SU-DHL-6 (cell line): ENCODE measurements around the gene ITGA7.

Experiments
- H2AFZ ChIP-seq: fragments of 200-600 bp; sonication (generic); 2 replicates; pipeline ENCODE4 v1.6.1; 2014; ENCODE audit warnings: low read depth, mild to moderate bottlenecking, moderate library complexity, mixed read lengths, antibody characterized with exemption, low read length; ENCODE audit not compliant: severe bottlenecking
- H3F3A ChIP-seq: fragments of 200-600 bp; shearing (Covaris generic); 2 replicates; pipeline ENCODE4 v1.6.0; 2016; ENCODE audit warnings: antibody characterized with exemption, mild to moderate bottlenecking; ENCODE audit not compliant: insufficient read depth
- H3K27ac ChIP-seq: fragments of 200-600 bp; sonication (generic); 2 replicates; pipeline ENCODE4 v1.5.1; 2016; ENCODE audit warnings: low read depth, mild to moderate bottlenecking, low read length, moderate library complexity, mixed read lengths
- H3K27me3 ChIP-seq: fragments of 200-600 bp; sonication (generic), shearing (Covaris generic); 2 replicates; pipeline ENCODE4 v1.6.0; 2014; ENCODE audit warnings: mild to moderate bottlenecking, low read length
- H3K36me3 ChIP-seq: fragments of 200-600 bp; sonication (generic); 2 replicates; pipeline ENCODE4 v1.6.1; 2014; ENCODE audit warnings: mild to moderate bottlenecking, low read length, mixed read lengths
- H3K4me2 ChIP-seq: fragments of 300-600, 200-600 bp; shearing (Covaris generic), sonication (generic); 2 replicates; pipeline ENCODE4 v1.6.0; 2014; ENCODE audit warnings: low read length, low read depth, mild to moderate bottlenecking; ENCODE audit not compliant: poor library complexity, severe bottlenecking
- H3K4me3 ChIP-seq: fragments of 200-600 bp; sonication (generic); 2 replicates; pipeline ENCODE4 v1.5.1; 2014; ENCODE audit warnings: antibody characterized with exemption, low read length, mild to moderate bottlenecking, mixed read lengths; ENCODE audit not compliant: insufficient read depth, poor library complexity, severe bottlenecking
- H3K79me2 ChIP-seq: fragments of 200-600 bp; sonication (generic); 2 replicates; pipeline ENCODE4 v1.6.1; 2014; ENCODE audit warnings: mild to moderate bottlenecking, low read length, moderate library complexity; ENCODE audit not compliant: insufficient read depth
- H3K9ac ChIP-seq: fragments of 200-600 bp; sonication (generic); 2 replicates; pipeline ENCODE4 v1.7.0; 2014; ENCODE audit warnings: mild to moderate bottlenecking, low read length
- H3K9me2 ChIP-seq: fragments of 200-600 bp; sonication (generic); replicated peaks from 2 replicates; pipeline ENCODE4 v1.6.1; 2014; ENCODE audit warnings: low read length; ENCODE audit not compliant: insufficient read depth
- H3K9me3 ChIP-seq: fragments of 200-600 bp; sonication (generic); 2 replicates; pipeline ENCODE4 v1.6.1; 2014; ENCODE audit warnings: low read length, mixed read lengths; ENCODE audit not compliant: insufficient read depth
- H4K20me1 ChIP-seq: fragments of 200-600 bp; sonication (generic); 2 replicates; pipeline ENCODE4 v1.6.1; 2014; ENCODE audit warnings: low read depth, mild to moderate bottlenecking, antibody characterized with exemption, low read length, moderate library complexity, mixed read lengths
- EZH2phosphoT487 ChIP-seq: fragments of 200-600 bp; sonication (generic), shearing (Covaris generic); conservative IDR thresholded peaks from 2 replicates; pipeline ENCODE4 v1.6.1; 2018; ENCODE audit warnings: mild to moderate bottlenecking, antibody characterized with exemption, low read length, moderate library complexity, mixed read lengths
- TF ChIP-seq, protein P1 (sequence below): fragments of 200-600 bp; sonication (generic); IDR thresholded peaks from one replicate; pipeline ENCODE4 v1.5.1; 2017; ENCODE audit warnings: antibody characterized with exemption, mild to moderate bottlenecking, low read length, moderate library complexity; ENCODE audit not compliant: insufficient read depth, poor library complexity, severe bottlenecking

The ITGA7 gene

DNA sequence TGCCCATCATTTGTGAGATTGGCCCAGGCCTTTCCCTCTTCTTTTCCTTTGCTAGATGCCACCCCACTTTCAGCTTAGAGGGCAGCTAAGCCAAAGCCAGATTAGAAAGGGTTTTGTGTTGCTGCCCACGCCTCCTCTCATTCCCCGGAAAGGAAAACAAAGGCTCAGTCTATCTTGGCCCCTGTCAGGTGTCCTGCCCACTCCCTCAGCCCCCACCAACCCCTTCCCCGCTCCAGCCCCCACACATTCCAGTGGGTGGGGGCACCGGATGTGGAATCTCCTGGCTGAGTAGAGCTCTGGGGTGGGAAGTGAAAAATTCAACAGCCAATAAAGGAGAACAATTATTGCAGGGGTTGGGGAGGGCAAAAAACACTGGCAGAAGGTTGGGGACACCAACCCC is 10.3 kb upstream of the ITGA7 start:
- H3K27ac ChIP-seq: 0 out of 2 replicates have a peak overlapping the region, but pooled peaks have one; percentile 85

DNA sequence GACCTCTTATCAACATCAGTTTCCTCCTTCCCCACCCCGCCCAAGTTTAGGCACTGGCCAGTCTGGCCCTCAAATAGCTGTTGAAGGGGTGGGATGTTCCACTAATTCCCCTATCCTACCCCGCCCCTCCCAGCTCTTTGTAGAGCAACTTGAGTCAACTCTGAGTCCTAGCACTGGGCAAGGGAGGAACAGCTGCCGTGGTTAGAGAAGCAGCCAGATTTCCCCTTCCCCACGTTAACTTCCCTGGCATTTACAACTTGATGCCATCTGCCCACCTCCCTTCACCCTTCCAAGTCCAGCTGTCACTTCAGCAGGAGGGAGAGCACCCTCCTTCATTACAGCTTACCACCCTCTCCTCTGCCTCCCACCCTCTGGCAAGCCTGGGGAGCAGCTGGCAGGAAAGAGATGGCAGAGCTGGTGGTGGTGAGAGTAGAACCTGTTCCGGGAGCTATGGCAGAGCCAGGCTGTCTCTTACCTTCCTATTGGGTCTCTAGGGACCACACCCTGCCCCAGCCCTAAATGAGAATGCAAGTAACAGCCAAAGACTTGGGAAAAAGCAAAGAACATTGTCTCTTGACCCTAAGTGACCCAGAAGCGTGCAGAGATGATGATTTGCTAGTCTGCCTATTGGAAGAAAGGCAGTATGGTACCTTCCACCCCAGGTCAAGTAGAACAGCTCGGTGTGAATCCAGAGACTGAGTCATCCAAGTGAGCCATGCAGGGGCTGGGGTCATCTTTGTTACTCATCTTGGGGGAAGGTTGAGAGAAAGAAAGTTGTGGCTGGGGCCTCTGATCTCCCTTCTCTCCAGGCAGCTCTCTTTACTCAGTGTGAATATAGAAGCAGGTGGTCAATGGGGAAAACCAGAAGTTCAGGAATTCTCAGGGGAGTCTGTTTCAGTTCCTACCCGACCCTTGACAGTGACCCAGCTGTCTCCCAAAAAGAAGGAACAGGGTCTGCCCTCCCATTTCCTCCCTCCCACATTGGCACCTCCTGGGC is 9.6 kb upstream of the ITGA7 start:
- Histone ChIP-seq H3K27ac (peak overlapping the region; percentile 85), H3K79me2 (no peaks in the 10 kb centered on the region), H3K4me2 (peak overlapping the region; percentile 74), H3K9ac (peak overlapping the region; percentile 73), H3K9me2 (no peaks in the 10 kb centered on the region), H2AFZ (no peak overlapping the region), H3K27me3 (no peaks in the 10 kb centered on the region), H4K20me1 (no peaks in the 10 kb centered on the region), H3K9me3 (no peaks in the 10 kb centered on the region), H3F3A (no peaks in the 10 kb centered on the region), H3K4me3 (peak overlapping the region; percentile 86), H3K36me3 (no peaks in the 10 kb centered on the region)
- TF ChIP-seq, protein P1, sequence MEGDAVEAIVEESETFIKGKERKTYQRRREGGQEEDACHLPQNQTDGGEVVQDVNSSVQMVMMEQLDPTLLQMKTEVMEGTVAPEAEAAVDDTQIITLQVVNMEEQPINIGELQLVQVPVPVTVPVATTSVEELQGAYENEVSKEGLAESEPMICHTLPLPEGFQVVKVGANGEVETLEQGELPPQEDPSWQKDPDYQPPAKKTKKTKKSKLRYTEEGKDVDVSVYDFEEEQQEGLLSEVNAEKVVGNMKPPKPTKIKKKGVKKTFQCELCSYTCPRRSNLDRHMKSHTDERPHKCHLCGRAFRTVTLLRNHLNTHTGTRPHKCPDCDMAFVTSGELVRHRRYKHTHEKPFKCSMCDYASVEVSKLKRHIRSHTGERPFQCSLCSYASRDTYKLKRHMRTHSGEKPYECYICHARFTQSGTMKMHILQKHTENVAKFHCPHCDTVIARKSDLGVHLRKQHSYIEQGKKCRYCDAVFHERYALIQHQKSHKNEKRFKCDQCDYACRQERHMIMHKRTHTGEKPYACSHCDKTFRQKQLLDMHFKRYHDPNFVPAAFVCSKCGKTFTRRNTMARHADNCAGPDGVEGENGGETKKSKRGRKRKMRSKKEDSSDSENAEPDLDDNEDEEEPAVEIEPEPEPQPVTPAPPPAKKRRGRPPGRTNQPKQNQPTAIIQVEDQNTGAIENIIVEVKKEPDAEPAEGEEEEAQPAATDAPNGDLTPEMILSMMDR: no peak
- no peak for TF ChIP-seq EZH2phosphoT487

More for the DNA sequence above, 10.3 kb upstream of the ITGA7 start:
- Histone ChIP-seq H3K9ac (no peak overlapping the region), H3K9me3 (no peaks in the 10 kb centered on the region), H3F3A (no peaks in the 10 kb centered on the region), H2AFZ (no peak overlapping the region), H3K79me2 (no peaks in the 10 kb centered on the region), H3K27me3 (no peaks in the 10 kb centered on the region), H3K4me3 (no peak overlapping the region), H3K36me3 (no peaks in the 10 kb centered on the region), H3K9me2 (no peaks in the 10 kb centered on the region), H4K20me1 (no peaks in the 10 kb centered on the region), H3K4me2 (peak overlapping the region; percentile 74)
- no peak for TF ChIP-seq EZH2phosphoT487
- TF ChIP-seq, protein P1: no peak

DNA sequence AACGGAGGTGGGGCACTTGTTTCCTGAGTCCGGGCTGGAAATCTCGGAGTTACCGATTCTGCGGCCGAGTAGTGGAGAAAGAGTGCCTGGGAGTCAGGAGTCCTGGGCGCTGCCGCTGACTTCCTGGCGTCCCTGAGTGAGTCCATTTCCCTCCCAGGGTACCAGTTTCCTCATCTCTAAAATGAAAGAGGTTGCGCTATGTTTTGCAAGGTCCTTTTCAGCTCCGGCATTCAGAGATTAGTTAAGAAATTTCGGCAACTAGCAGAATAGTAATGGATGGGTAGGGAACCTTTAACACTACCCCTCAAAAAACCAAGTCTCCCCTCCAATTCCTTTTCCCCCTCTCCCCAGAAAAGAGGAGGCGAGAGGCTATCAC is 8.9 kb upstream of the ITGA7 start:
- peak overlapping the region; percentile 88 for H2AFZ ChIP-seq
- TF ChIP-seq, protein P1: no peak
- TF ChIP-seq EZH2phosphoT487: no peak
- H3K27ac ChIP-seq: peak overlapping the region; percentile 85
- no peaks in the 10 kb centered on the region for H3F3A ChIP-seq
- H3K79me2 ChIP-seq: no peaks in the 10 kb centered on the region
- H3K9me2 ChIP-seq: no peaks in the 10 kb centered on the region
- peak overlapping the region; percentile 73 for H3K9ac ChIP-seq
- H3K4me3 ChIP-seq: peak overlapping the region; percentile 86
- no peaks in the 10 kb centered on the region for H3K36me3 ChIP-seq
- no peaks in the 10 kb centered on the region for H3K9me3 ChIP-seq
- H4K20me1 ChIP-seq: no peaks in the 10 kb centered on the region
- H3K4me2 ChIP-seq: peak overlapping the region; percentile 74
- no peaks in the 10 kb centered on the region for H3K27me3 ChIP-seq
